ENCODE results near the gene THEMIS. TPM values are rescaled to one million over a fixed set of nuclear protein-coding genes. Genes with fewer than 3 reads are reported as not detected.
A peak's percentile ranks its signal among the peaks of the same experiment; 100 is the strongest.

Gene THEMIS
- total RNA-seq, 4 donors from 2014 or later, result 0.08 to 0.44 (median 0.16) TPM

DNA sequence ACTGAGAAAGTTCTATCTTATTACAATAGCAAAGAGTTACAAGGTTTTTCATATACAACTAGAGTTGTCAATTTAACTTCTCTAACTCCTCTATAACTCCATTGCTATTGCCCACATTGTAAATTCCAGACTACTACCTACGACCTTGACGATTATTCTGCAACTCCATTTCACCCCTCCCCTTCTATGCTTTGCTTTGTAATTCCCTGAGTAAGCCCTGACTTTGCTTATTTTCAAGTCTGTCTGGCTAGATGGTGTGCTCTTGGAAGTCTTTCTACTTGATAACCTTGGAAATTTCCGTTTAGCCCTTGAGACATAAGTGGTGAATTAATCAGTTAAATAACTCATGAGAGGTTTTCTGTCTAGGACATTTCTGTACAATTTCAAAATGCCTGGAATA is 162.4 kb downstream of the THEMIS start:
- no peak overlapping the region for H3K4me3 ChIP-seq (ENCODE audit: low read depth, poor library complexity, severe bottlenecking)
- no peak for TF ChIP-seq POLR2A (IDR thresholded peaks at IDR 0.05)
- TF ChIP-seq, protein P1, sequence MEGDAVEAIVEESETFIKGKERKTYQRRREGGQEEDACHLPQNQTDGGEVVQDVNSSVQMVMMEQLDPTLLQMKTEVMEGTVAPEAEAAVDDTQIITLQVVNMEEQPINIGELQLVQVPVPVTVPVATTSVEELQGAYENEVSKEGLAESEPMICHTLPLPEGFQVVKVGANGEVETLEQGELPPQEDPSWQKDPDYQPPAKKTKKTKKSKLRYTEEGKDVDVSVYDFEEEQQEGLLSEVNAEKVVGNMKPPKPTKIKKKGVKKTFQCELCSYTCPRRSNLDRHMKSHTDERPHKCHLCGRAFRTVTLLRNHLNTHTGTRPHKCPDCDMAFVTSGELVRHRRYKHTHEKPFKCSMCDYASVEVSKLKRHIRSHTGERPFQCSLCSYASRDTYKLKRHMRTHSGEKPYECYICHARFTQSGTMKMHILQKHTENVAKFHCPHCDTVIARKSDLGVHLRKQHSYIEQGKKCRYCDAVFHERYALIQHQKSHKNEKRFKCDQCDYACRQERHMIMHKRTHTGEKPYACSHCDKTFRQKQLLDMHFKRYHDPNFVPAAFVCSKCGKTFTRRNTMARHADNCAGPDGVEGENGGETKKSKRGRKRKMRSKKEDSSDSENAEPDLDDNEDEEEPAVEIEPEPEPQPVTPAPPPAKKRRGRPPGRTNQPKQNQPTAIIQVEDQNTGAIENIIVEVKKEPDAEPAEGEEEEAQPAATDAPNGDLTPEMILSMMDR (IDR thresholded peaks at IDR 0.05), result no peak
- intact Hi-C loops (cut with DNase I; ENCODE audit: low total_unique reads), result loop anchor here (5.0 kb wide), 1 partner anchor 994 kb away; no protein-coding TSS in a partner anchor
- 81 to 88% methylated on average over 3 of the region's 3 CpGs for WGBS, 2 donors
- DNase-seq (ENCODE audit: low spot score in 2 of 2), result no peak

DNA sequence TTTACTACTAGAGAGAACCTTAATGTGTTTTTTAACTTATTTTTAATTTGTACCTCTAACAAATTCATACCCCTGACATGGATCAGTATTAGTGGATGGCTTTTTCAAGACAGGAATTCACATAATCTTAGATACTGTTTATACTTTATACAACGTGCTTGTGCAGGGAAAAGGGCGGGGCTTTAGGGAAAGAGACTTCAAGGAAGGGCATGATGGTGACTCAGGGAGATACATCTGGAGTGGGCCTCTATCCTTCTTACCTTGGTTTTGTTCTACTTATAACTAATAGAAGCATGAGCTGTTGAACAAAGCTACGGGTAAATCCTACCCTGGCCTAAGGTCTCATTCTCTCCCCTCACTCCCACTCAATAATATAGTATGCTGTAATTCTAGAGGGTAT is 163.1 kb downstream of the THEMIS start:
- no peak overlapping the region for H3K4me3 ChIP-seq (ENCODE audit: low read depth, poor library complexity, severe bottlenecking)
- no peak for TF ChIP-seq POLR2A (IDR thresholded peaks at IDR 0.05)
- TF ChIP-seq, protein P1 (IDR thresholded peaks at IDR 0.05), result no peak
- intact Hi-C loops (cut with DNase I; ENCODE audit: low total_unique reads), result loop anchor here (5.0 kb wide), 1 partner anchor 995 kb away; no protein-coding TSS in a partner anchor
- no peak for DNase-seq (ENCODE audit: low spot score in 2 of 2)
- WGBS, 2 donors, result 73 to 75% methylated on average over 3 of the region's 3 CpGs

DNA sequence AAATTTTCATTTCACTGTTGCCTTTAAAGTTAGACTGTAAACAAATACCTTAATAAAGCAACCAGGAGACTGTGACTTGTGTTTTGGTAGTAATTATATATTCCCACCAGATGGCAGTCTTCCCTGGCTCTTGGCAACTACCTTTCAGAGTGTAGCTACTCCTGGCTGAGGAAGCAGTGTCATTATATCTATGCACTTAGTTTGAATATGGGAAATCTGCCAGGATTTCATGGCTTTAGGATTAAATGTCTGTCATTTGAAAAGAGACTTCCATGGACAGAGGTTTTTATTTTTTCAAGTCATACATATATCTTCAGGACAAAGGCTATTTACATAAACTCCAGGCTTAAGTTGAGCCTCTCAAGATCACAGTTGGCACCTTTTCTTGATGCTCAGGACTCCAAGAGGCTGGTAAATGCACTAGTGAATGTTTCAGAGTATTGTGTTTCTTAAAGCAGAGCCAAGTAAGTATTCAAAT is 163.8 kb downstream of the THEMIS start:
- intact Hi-C loops (cut with DNase I; ENCODE audit: low total_unique reads), result loop anchor here (5.0 kb wide), 1 partner anchor 995 kb away; no protein-coding TSS in a partner anchor
- TF ChIP-seq POLR2A (IDR thresholded peaks at IDR 0.05), result no peak
- TF ChIP-seq, protein P1 (IDR thresholded peaks at IDR 0.05), result no peak

GRCh38 chr6:127732927-127733326 is 167.9 kb downstream of the THEMIS start:
- TF ChIP-seq POLR2A (IDR thresholded peaks at IDR 0.05), result no peak
- TF ChIP-seq, protein P1 (IDR thresholded peaks at IDR 0.05), result no peak
- no peak for DNase-seq (ENCODE audit: low spot score in 2 of 2)
- intact Hi-C loops (cut with DNase I; ENCODE audit: low total_unique reads), result no loop called here
- WGBS, 2 donors, result 69 to 85% methylated on average over 3 of the region's 3 CpGs
- H3K4me3 ChIP-seq (ENCODE audit: low read depth, poor library complexity, severe bottlenecking), result no peak overlapping the region

More for the DNA sequence above, 163.8 kb downstream of the THEMIS start:
- H3K4me3 ChIP-seq (ENCODE audit: low read depth, poor library complexity, severe bottlenecking), result no peak overlapping the region
- DNase-seq (ENCODE audit: low spot score in 2 of 2), result peak in 1 of 2 donors; percentile 23

DNA sequence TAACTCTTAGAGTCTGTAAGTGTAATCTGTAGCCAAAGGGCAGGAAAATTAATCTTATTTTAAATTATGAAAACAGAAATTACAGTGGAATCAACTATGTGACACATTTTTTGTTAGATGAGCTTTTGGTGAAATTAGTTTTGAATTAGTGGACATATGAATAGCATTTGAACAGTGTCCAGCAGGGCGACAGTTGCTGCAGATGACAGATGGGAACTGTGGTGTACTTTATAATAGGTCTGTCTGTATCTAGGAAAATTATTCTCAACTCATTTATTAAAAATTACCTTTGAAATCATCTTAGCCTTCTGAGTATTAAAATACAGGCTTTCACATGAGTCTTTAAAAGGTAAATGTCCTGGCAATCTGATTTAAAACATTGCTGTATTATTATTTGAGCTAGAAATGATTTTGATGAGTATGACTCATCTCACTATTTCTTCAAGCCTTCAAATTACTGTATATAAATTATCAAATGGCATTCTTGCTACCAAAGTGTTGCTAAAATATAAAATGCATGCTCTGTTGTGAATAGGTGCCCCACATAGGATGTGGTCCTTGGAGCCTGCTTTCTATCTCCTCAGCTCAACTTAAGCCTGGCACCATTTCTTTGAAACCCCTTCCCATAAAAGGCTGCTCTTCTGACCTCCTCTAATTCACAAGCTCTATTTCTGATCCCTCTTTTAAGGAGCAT is 173.5 kb downstream of the THEMIS start:
- H3K4me3 ChIP-seq (ENCODE audit: low read depth, poor library complexity, severe bottlenecking), result no peak overlapping the region
- 49 to 57% methylated on average over 1 of the region's 1 CpG for WGBS, 2 donors
- intact Hi-C loops (cut with DNase I; ENCODE audit: low total_unique reads), result no loop called here
- no peak for TF ChIP-seq POLR2A (IDR thresholded peaks at IDR 0.05)
- TF ChIP-seq, protein P1 (IDR thresholded peaks at IDR 0.05), result no peak
- DNase-seq (ENCODE audit: low spot score in 2 of 2), result no peak

Data from lower leg skin (tissue), 4 donors.